HPDE6-E6E7 (cell line): ENCODE data around the gene TBC1D22A.

Experiments
- DNase-seq: peaks from one replicate; pipeline ENCODE4 v3.0.0; 2011; ENCODE audit warnings: missing footprints; ENCODE audit errors: extremely low spot score

The TBC1D22A gene

DNA sequence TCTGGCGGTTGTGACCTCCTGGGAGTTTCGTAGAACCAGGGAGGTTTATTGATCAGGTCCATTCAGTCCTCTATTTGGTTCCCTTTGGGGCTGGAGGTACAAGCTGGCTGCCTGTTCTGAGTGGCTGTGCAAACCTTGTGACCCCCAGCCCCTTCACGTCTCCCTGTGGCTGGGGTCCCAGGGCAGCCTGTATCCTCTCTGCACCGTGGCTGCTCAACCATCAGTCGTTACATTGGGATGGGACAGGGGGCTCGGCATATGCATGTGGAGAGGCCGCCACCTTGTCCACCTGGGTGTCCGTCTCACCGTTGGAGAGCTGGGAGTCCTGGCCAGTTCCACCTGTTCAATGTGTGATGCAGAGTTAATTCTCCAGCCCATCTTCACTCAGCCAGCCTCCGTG, 195.7 kb downstream of the TBC1D22A start:
- no peak for DNase-seq

DNA sequence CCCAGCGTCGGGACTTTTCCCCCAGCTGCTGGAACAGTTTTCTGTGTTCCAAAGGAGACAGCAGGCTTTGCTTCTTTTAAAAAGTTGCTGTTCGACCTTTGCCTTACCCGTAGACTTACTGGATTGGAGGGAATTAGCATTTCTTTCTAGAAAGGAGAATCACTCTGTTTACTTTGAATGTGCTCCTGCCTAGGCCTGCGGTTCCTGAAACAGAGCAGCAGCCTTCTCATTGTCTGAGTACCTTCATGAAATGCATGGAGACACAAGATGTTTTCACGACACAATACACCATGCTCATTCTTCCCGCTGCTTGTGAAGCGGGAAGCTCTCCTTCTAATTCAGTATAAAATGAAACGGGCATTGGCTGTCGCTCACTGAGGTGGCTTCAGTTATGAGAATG, 196.2 kb downstream of the TBC1D22A start:
- no peak for DNase-seq

DNA sequence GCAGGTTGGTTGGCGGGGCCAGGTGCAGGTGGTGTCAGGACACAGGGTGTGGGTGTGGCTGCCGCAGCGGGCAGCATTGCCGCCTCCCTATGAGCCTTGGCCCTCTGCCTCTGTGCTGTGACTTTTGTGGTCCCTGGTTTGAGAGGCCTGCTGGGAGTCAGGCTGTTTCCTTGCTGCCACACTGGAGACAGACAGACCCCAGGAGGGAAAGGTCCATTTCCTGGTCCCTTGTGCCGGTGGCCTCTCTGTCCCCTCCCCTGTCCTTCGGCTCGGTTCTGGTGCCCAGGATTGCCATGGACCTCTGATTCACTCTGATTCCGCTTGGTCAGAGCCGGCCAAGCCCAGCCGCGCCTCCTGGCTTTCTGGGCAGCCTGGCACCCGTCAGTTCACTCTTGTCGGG, 196.9 kb downstream of the TBC1D22A start:
- no peak for DNase-seq

DNA sequence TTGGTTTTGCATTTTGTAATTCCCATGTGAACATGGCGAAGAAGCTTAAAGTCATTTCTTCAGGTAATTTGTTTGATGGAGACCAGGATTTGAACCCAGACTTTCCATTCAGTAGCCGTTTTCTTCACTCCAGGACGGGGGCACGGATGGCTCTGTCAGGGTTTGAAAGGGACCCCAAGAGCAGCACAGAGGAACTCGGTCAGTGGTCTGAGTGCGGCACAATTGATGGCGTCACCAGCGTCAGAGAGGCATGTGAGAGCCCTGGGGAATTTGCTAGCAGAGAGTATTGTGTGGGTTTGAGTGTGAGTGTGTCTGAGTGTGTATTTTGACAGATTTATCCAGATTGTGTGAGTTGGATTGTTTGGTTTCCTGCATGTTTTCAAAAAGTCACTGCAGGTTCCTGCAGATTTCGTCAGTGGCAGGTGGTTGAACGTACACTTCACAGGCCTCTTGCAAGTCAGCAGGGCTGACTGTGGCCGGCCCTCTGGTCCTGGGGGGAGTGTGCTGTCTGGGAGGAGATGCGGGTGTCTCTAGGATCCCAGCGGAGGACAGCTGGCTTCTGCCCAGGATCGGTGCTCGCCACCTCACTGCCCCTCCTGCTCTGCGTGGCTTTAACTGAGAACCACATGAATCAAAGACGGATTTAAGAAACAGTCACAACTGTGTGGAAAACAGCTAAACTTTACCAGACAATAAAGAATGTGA, 199.3 kb downstream of the TBC1D22A start:
- DNase-seq: no peak

DNA sequence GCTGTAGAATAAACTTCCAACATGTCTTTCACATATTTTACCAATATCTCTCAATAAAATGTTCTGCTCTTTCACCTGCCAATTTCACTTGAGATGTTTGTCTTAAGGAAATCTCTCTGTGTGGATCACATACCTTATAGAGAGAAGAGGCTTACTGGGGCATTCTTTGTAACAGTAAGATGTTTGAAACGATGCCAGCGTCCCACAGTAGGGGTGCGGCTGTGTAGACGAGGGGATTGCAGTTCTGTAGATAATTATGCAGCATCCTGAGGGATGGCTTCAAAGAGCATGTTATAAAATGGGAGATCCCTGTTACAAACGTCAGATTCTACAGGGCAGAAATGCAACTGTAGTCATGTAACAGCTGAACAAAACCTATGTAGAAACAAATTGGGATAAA, 200.0 kb downstream of the TBC1D22A start:
- DNase-seq: no peak

DNA sequence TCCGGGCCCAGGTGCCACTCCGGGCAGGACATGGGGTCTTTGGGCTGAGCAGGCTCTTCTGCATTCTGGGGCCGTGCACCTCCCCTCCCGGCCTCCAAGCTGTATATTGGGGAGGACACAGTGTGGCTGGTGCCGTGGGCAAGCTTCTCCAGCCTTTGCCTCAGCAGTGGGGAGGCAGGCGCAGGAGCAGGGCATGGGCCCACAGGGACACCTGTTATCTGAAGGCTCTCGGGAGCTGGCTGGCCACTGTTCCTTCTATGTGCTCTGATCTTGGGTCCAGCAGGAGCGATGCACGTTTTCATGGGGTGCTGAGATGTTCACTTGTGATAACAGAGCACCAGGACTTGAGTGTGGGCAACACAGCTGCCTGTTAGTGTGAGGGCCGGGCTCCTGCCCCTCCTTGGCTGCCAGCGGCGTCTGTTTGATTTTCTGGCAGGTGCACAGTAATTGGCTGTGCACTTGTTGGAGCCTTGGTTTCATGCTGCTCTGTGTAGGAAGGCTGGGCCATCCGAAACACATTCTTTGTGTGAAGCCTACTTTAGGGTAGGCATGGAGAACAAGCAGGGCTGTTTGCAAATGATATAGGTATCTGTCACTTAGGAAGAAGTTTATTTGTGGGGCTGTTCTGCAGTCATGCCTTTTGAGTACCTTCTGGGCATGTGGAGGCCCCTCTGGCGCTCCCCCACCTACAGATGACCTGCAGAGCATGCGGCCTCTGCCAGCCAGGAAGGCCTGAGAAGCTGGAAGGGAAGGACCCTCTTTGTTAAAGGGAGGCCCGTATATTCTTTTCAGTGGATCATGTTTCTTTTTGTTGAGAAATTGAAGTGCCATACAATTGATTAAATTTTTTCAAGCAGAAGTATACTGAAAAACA, 201.5 kb downstream of the TBC1D22A start:
- DNase-seq: no peak

DNA sequence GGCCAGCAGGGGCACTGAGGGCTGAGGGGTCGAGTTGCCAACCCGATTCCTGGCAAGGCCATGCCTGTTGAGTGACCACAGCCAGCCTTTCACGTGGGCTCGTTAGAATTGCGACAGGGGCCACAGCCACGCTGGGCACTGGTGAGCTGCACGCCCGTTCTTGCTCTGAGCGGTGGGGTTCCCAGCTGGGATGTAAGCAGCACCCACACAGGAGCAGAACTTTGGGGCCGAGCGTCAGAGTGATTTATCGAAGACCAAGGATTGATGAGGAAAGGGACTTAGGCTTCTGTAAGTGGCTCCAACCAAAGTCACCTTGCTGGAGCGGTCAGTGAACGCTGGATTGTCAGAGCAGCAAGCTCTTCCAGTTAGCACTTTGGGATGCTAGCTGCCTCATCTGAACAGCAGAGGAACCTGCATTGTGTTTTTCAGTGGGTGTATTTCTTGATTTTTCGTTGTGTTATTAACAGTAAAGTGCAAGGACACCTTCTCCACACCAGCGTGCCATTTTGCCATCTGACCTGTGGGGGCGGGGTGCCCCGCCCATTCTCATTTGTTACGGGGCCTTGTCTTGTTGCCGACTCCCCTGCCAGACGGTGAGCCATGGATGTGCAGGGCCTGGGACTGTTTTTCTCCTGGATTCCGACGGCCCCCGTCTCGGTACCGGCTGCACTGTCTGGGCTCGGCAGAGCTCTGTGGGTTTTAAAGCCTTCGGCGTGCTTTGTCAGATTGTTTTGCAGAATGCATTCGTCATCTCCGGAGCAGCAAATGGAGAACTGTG, 202.5 kb downstream of the TBC1D22A start:
- DNase-seq: no peak

DNA sequence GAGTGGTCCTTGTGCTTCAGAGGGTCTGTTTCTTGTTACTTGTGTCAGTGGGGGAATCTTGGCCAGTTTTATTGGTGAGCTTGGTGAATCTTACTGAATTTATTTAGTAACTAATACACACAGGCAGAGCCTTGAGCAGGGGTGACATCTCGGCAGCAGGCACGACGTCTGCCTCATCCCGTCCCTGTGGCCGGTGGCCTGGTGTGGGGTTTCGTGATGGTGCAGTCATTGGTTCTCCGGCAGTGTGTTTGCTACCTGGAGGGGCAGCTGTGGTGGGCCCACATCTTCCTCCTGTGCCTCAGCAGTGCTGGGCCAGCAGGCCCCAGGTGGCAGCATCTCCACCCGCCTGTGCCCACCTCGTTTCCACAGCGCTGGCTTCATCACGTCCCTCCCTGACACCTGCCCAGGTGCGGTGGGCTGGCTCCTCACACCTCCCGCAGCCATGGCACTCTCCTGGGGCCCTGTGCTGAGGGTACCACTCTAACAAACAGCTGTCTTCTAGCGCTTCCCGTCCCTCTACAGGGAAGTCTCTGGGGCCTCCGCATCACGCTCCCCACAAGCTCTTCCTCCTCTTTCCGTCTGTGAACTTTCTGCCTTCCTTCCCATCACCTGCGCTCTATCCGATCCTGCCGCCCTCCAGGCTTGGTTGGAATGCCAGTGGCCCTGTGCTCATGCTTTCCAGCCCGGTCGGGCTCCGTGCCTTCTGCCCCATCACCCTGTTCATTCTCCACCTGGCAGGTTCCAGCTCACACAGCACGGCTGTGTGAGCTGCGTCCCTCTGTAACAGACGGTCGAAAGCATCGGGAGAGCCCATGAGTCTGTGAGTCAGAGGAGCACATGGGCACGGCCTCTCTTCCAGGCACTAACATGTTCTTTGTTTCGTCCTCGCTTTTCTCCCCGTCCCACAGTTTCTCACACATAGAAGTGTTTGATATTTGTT, 203.4 kb downstream of the TBC1D22A start:
- no peak for DNase-seq

DNA sequence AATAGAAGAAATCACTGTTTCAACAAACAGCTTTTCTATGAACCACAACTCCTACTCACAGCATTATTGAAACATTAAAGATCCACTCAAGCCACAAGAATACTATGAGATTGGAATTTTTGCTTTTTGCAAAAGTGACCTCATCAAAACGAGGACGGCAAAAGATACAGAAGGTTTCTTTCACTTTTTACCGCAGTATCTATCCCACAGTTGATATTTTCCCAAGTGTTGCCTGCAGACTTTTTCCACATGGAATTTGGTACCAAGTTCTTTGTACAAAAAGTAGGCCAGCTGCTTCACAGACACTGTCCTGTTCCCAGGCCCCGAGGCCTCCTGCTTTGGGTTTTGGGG, 204.0 kb downstream of the TBC1D22A start:
- no peak for DNase-seq

DNA sequence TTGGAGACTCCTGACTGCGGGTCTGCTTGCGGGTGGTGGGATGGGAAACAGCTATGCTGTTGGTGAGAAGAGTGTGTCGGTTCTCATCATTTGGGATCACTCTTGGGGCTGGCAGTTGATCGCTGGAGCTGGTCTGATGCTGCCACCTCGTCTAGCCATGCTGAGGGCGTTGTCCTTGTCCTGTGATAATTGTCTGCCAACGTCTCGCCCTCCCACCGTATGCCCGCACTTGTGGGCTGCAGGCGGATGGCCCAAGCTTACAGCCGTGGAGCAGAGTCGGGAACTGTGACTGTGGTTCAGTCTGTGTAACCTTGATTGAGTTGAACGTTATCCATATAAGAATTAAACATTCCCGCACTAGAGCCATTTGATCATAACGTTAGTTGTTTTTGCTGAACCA, 204.4 kb downstream of the TBC1D22A start:
- no peak for DNase-seq

DNA sequence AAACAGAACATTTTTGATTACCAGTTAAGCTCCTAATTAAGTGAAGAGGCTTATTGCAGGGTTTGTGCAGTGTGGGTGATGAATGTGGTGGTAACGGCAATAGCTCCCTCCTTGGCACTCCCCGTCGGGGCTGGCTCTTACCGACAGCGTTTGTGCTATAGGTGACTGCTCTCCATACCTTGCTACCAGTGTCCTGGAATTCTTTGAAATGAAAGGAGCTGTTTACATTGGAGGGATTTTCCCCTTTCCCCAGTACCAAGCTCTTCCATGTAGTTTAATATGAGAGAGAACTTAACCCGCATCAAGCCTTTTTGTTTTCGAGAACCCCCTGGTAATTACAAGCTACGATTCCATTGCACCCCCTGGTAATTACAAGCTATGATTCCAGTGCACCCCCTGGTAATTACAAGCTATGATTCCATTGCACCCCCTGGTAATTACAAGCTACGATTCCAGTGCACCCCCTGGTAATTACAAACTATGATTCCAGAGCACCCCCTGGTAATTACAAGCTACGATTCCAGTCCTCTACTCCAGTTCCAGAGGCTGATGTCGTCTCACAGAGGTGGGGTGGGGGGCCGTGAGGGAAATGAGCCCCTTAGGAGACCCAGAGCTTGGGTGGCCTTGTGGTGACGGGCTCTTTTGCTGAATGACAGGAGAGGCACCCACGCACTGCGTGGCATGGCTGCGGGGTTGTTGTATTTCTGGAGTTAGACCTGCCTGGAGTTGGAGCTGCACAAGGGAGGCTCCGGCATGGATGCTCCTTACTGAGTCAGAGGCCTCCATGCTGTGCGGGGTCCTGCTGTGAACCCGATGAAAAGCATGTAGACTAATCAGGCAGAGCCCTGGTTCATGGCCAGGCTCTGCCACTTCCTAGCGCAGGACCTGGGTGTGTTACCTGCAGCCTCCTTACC, 205.3 kb downstream of the TBC1D22A start:
- no peak for DNase-seq

DNA sequence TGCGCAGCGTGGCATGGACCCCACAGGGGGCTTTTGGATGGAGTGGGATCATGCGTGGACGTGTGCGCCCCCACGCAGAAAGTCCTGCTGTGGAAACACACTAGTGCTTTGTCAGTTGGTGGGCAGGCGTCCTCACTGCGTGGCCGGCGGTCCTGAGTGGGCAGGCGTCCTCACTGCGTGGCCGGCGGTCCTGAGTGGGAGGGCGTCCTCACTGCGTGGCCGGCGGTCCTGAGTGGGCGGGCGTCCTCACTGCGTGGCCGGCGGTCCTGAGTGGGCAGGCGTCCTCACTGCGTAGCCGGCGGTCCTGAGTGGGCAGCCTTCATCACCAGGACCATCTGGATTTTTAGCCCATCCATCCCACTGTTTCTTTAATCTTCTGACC, 205.9 kb downstream of the TBC1D22A start:
- no peak for DNase-seq

DNA sequence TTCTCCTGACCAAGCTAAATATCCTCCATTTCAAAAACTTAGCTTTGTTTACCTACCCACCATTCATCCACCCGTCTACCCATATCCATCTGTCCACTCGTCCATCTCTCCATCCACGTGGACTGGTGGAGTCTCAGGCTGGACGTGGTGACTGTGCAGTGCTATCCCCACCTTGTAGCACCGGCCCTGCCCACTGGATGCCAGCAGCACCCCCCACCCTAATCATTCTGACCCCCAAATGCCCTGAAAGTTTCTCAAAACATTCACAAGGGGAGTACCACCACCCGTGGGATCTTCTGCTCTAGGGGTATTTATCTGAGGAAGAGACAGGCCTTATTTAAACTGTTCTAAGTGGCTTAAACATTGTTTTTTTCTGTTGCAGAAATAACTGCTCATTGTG, 206.4 kb downstream of the TBC1D22A start:
- no peak for DNase-seq

DNA sequence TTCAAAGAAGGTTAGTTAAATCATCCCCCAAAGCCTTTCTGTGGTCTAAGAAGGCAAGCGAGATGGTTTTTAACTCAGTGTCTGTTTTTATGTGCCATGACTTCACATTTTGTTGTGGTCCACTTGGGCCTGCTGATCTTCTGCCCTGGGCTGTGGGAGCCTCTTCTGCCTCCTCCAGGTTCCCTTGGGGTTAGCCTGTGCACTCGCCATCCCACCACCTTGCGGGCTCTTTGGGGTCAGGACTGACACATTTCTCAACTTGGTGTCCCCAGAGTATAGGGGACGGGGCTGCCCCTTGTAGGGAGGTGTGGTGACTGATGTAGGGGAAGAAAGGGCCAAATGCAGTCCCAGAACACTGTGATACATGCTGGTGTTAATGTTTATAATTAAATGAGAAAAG, 207.0 kb downstream of the TBC1D22A start:
- no peak for DNase-seq

DNA sequence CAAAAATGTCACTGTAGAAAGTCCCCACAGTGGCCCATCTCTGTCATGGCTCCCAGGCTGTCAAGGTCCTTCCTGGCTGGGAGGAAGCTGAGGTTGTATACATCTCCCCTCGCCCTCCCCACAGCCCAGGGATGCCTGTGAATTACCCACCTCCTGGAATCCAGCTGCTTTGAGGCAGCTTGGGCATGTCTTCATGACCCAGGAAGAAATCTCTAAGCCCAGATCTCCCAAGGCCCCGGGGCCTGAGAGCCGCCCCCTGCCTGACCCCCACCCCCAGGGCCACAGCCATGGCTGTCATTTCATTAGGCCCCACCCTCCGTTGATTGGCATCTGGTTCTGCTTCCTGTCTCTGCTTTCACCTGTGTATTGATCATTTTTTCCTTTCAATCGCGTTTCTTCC, 207.5 kb downstream of the TBC1D22A start:
- no peak for DNase-seq

DNA sequence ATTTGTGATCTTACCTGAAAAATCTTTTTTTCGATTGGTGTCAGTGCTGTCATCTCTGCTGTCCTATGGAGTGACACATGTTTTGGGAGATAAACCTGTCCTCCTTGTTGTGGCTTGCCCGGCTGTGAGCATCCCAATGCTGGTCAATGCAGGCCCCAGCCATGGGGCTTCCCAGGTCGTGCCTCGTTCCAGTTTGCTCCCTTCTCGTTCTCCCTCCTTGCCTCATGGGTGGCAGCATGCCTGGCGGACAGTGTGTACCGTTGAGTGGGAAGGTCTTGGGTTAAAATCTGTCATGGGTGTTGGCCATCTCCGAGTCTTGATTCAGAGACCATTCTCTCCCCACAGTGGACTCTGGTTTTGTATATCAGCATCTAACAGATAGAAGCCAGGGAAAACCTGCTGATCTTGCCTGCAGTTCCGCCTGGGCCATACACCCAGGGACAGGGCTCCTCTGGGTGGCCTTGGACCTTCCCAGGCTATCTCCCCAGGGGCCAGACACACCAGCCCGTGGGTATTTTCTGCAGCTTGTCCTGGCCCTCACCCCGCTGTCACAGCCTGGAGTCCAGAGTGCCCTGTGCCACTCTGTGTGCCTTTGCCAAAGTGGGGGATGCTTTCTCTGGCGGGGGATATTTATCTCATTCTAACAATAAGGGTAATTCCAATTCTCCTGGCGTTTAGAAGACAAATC, 208.1 kb downstream of the TBC1D22A start:
- no peak for DNase-seq

DNA sequence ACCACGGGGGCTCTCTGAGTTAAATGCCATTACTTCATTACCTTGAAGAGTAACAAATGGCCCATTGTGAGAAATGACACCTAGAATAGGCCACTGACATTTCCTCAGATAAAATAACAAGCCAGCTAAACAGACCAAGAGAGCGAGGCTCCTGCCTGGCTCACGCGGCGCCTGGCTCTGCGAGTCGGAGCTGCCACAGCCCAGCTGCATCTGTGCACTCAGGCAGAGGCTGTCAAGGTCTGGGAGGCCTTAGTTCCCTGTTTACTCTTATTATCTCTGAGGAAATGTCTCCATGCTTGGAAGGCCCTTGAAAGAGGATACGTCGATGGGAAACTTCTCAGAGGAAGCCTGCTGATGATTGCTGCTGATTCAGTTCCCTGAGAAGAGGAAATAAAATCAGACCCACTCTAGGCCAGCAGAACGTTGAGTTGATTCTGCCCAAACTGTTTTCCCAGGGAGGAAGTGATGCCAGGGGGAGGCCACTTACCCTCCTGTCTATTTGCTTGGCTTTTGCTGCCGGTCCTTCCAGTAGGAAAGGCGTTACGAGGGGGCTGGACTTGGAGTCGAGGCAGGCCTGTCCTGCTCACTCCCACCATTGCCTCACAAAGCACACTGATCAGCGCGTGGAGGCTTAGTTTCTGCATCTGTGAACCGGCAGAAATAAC, 208.8 kb downstream of the TBC1D22A start:
- no peak for DNase-seq

DNA sequence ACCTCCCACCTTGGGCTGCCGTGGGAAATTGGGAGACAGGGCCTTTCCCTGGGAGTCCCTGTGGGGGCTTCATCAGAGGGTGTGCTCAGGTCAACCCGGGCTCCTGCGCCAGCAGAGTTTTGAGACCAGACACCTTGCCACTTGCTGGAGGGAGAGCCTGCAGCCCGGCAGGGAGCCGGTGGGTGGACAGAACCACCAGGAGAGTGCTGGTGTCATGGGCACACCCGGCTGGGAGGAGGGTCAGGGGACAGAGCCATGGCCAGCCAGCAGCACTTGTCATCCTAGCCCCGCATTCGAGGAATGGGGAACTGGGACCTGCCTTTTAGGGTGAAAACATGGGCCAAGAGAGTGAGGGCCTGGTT, 209.3 kb downstream of the TBC1D22A start:
- no peak for DNase-seq

DNA sequence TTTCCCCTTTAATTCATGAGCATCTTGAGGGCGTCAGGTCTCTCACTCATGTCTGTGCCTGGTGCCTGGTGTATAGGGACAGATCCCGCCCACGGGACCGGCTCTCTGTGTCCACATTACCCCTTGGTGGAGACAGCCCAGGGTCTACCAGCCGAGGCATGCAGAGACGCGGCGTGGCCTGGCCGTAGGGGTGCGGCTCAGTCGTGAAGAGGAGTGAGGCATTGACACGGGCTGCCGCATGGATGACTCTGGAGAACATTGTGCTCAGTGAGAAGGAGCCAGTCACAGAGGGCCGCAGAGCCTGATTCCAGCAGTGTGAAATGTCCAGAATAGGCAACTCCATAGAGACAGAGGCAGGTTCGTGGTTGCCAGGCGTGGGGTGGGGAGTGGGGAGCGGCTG, 209.8 kb downstream of the TBC1D22A start:
- no peak for DNase-seq
